GM19035 (cell line): ENCODE measurements around the gene MAD1L1.
"Not testable (repeated sequence)": the region's sequence is repeated elsewhere in the genome, so short reads cannot be mapped to it uniquely, and the experiment has no call there.

Experiments
- ATAC-seq: cut with Tn5 transposase; IDR thresholded peaks from one replicate; pipeline ENCODE4 v1.9.1; 2021; ENCODE audit not compliant: unreplicated experiment

The MAD1L1 gene

DNA sequence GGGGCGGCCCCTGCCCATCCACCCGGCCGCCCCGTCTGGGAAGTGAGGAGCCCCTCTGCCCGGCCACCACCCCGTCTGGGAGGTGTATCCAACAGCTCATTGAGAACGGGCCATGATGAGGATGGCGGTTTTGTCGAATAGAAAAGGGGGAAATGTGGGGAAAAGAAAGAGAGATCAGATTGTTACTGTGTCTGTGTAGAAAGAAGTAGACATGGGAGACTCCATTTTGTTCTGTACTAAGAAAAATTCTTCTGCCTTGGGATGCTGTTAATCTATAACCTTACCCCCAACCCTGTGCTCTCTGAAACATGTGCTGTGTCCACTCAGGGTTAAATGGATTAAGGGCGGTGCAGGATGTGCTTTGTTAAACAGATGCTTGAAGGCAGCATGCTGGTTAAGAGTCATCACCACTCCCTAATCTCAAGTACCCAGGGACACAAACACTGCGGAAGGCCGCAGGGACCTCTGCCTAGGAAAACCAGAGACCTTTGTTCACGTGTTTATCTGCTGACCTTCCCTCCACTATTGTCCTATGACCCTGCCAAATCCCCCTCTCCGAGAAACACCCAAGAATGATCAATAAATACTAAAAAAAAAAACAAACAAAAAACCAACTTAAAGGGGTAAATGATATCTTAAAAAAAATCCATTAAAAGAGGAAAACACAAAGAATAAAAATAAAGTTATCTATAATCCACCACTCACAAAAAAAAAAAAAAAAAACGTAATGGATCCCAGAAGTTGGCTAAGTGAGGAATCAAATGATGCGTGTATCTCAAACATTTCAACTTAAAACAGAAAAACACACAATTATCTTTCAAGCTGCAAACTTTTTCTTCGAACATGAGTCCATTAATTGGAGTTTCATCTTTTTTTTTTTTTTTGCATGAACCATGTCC is 70.5 kb downstream of the MAD1L1 start:
- ATAC-seq = not testable (repeated sequence)

DNA sequence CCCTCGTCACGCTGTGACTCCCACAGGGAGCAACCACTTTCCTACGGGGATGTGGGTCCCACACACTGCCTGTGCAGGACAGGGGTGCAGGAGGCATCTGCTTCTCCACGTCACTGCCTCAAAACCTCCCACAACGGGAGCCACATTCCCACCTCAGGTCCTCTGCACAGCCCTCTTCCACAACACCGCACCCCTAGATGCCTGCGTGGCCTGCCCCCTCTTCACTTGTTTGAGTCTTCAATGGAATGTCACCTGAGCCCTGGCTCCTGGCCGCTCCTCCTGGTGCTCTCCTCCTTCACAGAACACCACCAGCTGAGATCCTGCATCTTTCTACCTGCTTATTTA is 73.6 kb downstream of the MAD1L1 start:
- no peak for ATAC-seq

DNA sequence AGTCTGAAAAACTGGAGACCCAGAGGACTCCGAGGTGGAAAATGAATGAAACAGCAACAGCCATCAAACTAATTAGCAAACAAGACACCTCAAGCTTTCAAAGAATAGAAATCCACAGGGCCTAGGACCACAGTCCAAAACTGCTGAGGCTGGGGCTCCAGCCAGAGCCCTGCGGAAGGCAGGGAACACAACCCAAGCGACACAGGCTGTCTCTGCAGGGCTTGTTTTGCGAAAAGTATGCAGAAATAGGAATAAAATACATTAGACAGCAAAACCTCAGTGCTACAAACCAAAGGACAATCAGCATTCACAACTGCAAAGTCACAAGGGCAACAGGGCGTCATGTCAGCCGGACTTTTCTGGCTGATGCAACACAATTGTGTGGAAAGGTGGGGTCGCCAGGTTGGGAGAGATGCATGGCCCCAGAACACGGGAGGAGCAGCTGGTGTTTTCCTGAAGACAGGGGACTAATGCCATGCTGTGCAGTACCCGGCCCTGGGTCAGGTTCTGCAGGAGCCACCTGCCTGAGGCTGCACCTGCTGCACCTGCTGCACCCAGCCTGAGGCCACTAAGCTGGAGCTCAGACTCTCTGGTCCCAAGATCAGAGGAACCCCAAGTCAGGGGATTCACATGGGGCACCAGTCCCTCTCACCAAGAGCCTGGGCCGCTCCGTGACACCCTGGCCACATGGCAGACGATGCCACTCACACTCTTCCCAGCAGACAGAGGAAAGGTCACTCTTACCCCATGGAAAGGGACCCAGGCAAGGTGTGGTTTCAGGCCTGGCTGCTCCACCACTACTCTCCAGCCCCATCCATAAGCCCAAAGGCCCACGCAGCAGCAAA is 74.2 kb downstream of the MAD1L1 start:
- no peak for ATAC-seq

DNA sequence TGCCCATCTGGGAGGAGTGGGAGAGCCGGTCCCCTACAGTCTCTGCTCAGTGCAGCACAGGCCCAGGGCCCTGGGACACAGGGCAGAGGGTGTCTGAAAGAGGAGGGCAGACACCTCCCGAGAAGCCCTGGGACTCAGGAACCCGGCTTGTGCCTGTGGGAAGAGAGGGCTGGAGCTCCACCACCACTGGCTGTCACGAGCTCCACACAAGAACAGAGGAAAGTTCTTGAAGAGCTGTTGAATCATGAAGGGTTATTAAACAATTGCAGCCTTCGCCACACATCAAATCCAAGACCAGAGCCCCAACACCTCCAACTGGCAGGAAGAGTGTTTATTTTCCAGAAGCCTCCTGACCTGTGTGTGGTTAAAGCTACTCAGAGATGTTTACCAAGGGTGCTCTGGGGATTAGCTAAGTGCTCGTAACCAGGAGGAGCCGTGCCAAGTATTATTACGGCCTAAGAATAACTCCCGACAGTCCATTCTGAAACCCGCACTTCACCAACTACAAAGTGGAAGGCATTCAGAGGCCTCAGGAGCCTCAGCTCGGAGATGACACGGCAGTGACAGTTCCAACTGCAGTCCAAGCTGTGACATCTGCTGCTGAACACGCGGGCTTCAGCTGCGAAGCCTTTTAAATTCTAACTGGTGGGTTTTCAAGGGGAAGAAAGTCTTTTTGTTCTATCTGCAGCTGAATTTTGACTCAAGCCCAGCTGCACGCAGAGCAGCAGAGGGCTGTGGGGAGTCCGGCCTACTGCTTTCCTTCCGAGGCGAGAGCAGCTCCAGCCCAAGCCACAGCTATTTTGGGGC is 75.1 kb downstream of the MAD1L1 start:
- ATAC-seq = no peak

DNA sequence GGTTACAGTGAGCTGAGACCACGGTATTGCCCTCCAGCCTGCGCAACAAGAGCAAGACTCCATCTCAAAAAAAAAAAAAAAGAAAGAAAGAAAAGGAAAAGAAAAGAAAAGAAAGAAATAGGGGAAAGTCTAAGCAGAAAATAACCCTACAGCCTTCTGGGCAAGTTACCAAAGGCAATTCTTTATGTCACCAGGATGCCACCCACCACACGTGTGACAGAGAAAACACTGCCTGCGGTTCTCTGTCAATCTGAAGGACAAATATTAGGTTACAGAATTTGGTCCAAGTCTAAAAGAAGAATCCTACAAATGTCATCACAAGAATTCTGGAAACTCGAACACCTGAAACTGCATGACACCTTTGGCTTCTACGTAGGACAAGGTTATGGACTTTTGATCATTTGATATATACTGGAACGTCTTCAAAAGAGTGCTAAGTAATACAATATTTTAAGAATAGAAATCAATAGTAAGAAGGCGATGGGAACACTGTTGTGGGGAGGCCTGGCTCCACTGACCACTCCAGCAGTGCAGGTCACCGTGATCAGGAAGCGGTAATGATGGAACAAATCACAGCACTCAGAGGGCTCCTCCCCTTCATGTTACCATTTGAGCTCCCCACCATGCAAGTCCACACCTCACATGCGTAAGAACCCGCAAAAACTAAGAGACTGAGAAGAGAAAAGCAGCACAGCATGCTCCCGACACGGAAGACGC is 75.8 kb downstream of the MAD1L1 start:
- no peak for ATAC-seq

DNA sequence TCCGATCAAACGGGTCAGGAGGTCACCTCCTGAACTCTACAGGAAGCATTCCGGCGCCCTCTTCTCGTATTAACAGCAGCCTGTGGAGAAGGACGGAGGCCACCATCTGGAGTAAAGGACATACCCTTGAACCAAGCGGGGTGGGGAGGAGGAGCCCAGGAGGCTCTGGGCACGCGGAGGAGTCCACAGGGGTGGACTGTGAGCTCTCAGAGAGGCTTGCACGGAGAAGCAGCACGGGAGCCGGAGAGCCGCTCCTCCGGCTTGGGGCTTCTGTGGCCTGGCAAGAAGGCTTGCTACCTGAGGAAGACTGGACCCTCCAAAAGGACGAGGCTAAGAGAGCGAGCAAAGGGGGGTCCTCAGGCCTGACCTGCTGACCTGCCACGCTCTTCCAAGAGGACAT is 77.9 kb downstream of the MAD1L1 start:
- ATAC-seq = no peak

DNA sequence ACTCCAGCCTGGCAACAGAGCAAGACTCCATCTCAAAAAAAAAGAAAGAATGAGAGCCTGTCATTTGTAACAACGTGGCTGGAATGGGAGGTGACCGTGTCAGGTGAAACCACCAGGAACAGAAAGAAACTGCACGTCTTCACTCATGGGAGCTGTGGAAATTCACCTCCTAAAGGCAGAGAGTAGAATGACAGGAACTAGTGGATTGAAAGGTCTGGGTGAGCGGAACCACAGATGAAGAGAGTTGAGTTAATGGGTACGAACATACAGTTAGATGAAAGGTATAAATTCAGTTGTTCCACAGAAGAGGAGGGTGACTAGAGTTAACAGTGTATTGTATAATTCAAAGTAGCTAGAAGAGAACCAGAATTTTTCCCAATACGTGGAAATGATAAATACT is 78.6 kb downstream of the MAD1L1 start:
- no peak for ATAC-seq

DNA sequence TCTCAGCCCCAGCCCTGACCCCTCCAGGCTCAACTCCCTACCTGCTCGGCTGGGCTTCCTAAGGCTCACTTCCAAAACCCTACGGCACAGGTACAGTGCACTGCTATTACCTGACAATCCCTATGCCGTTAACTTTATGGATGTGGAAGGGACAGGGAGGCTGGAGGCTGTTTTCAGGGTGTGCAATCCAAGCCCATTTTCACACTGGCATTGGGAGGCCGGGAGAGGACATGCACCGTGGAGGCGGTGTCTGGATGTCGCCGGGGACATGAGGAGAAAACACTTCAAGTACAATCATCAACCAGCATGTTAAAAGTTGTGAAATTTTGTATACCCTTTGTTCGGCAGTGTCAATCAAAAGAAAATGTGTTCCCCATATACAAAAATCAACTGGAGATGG is 80.1 kb downstream of the MAD1L1 start:
- no peak for ATAC-seq

DNA sequence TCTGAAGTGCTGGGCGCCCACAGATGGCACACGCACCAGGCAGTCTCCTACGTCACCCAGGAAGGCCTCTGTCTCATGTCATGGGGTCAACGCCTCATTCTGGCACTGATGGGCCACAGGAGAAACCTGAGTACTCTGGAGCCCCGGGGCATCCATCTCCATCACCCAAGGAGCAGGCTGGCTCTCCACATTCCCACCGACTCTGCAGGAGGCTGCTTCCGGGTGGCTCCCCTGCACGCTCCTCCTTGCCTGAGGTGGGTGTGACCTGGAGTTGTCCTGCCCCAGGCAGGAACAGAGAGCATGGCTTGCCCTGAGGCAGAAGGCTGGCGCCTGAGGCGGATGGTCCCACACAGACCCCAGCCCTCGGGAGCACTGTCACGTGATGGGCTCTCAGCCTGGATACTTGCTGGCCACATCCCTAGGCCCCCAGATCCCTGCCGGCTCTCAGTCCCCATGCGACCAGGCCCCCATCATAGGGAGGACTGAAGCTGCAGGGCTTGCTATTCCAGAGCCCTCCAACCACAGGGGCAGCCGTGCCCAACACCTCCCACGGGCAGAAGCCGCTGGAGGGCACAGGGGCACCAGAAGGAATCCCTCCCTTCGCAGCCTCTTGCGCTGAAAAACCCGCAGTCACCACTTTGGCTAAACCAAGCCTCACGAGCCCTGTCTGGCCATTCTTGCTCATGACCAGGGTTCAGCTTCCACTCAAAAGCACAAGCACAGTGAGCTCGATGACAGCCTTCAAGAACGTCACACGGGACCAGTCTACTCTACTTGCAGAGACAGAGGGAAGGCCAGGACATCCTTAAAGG is 80.7 kb downstream of the MAD1L1 start:
- no peak for ATAC-seq

DNA sequence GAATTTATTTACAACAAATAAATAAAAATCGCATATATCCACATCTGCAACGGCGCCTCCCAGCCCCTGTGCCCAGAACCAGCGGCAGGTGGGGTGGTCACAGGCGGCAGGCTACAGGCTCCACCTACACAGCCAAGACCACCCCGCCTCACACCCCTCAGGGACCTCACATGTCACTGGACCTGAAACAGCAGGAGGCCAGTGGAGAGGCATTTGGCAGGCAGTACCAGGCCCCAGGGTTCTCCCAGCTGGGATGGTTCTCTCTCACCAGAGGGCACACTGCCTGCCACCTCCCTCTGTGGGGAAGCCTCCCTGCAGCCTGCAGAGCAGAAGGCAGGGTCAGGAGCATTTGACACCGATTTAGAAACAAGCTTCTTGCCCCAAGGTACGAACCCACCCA is 81.5 kb downstream of the MAD1L1 start:
- no peak for ATAC-seq

DNA sequence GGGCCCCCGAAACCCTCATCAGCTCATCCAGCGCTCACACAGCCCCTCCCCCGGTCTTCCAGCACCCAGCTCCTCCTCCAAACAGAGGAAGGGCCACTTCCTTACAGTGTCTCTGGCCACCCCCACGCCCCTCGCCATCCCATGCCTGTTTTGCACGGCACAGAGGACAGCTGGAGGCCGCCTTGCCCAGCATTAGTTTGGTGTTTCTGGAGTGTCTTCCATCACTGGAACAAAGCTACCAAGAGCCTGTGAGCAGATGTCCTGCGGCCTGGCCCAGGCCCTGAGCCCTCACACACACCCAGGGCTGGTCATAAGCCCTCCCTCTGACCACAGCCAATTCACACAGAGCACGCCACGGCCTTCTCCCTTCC is 82.3 kb downstream of the MAD1L1 start:
- ATAC-seq = no peak

DNA sequence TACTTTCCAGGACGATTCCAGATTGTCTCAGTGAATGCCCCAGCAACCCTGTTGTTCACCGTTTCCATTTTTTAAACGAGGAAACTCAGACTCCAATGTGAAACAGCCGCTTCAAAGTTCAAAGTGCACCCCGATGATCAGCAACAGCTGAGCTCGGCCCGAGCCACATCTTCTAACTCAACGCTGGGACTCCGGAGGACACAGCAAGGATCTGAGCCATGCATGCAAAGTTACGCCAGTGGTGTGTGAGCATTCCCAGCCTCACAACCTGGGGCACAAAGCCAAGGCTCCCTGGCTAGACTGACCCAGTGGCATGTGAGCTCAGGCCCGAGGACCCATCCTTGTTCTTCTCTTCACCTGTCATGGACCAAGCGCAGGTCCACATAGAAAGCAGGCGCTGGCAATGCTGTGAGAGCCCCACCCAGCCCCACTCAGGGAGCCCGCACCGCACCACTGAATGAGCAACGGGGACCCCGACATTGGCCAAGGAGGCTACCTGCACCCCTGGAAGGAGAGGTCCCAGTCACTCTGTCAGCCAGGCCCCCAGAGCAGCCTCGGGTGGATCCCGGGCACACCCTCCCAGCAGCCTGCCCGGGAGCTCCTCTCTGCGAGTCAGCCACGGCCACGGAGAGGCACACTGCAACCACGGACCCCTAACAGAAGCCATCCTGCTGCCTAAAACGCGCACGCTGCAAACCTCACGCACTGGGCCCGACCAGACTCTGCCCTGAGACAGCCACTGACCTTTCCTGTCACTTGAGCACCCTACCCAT is 82.9 kb downstream of the MAD1L1 start:
- no peak for ATAC-seq

DNA sequence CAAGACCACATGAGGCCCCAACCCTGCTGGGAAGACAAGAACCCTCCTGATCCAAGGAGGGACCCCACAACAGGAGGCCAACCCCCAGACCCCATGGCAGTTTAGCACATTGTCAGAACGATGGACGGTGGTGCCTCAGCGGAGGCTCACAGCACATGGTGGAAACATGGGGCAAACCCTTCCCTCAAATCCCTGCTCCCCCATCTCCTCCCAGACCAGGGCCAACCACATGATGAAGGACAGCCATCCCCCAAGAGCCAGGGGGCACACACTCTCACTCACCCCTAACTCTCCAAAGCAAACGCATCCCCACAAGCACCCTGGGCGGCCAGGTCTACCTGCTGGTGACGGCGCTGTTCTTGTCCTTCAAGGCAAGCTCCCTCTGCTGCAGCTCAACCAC is 83.9 kb downstream of the MAD1L1 start:
- ATAC-seq = no peak

DNA sequence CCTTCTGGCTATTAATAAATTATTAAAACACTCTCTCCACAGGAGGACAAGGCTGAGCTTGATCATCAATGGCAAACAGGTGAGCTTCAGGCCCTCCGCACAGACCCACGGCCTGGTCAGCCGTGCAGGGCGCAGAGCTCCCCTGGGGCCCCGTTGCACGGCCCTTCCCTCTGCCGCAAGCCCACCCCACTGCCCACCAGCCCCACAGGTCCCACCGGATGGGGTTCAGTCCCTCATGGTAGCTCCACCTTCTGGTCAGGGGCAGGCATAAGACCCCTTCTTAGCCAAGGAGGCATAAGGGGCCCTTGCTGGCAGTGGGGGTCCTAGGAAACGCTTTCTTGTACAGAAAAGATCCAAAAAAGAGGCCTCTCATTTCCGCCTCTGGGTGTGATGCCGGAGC is 84.6 kb downstream of the MAD1L1 start:
- ATAC-seq = no peak

DNA sequence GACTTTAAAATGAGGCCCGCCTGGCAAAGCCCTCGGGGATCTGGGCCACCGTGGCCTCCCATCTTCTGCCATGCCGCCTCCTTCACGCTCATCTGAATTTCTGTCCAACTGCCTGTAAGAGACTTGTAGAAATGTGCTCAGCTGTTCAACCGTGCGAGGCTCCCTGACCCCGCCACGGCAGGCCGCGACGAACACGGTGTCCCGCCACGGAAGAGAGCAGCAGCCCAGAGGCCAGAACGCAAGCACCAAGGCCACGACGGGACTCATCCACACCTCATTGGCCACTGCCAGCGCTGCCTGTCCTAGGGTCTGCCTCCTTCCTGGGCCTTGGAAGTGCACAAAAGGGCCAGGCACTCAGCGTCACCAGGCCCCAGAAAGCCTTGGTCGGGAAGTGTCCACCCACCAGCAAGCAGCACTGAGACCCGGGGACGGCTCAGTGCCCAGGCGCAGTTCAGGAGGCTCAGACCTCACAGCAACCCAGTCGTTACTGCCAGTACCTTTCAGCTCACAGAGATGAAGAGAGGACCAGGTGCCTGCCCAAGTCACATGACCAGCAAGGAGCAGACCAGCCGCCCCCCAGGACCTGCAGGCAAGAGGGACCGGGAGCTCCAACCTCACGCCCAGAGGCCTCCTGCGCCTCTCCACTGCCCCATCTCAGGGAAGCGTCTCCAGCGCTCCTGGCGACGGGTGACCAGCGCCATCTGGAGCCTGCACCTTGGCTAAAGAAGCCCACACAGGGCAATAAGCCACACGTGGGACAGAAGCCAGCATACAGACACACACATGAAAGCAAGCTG is 85.9 kb downstream of the MAD1L1 start:
- ATAC-seq = no peak

DNA sequence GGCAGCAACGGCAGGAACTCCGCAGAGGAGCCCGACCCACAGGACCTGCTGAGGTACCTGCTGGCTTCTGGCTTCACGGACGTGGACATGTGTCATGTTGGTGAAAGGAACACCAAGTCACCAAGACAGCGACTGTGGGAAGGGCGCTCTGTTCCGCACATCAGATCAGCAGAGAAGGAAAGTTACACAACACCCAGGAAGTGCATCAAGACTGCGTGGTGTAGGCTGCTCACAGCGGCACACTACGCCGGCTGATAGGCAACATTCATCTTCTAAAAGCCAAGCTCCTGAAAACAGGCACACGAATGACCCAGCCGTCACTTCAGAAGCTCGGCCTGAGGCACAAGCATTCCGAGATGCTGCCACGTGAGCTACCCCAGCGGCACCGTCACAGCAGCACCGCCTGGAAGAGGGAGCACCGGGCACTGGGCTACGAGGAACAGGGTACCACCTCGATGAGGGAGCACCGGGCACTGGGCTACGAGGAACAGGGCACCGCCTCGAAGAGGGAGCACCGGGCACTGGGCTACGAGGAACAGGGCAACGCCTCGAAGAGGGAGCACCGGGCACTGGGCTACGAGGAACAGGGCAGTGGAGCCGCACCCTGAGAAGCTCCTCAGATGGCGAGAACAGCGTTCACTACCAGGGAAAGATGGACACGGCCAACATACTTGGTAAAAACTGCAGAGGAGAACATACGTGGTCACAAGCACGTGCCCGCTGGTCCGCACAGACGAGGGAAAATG is 86.7 kb downstream of the MAD1L1 start:
- no peak for ATAC-seq

DNA sequence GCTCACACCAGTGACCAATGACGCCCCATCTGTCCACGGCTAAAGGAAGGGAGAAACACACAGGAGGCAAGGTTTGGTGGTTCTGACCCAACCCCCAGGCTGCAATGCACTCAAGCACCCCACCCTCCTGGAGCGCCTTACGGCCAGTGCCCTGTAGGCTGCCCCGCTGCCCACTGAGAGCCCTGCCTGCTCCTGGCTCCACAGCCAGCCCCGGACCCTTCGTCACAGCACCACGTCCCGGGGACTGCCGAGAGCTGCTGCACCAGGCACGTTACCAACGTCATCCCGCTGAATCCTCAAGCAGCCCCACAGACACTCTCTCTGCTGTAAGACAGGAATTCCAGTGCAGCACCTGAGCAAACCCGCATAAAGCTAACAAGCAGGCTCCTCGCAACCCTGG is 87.8 kb downstream of the MAD1L1 start:
- ATAC-seq = no peak
